ENCODE measurements around the gene TUBB2A.

The TUBB2A gene

DNA sequence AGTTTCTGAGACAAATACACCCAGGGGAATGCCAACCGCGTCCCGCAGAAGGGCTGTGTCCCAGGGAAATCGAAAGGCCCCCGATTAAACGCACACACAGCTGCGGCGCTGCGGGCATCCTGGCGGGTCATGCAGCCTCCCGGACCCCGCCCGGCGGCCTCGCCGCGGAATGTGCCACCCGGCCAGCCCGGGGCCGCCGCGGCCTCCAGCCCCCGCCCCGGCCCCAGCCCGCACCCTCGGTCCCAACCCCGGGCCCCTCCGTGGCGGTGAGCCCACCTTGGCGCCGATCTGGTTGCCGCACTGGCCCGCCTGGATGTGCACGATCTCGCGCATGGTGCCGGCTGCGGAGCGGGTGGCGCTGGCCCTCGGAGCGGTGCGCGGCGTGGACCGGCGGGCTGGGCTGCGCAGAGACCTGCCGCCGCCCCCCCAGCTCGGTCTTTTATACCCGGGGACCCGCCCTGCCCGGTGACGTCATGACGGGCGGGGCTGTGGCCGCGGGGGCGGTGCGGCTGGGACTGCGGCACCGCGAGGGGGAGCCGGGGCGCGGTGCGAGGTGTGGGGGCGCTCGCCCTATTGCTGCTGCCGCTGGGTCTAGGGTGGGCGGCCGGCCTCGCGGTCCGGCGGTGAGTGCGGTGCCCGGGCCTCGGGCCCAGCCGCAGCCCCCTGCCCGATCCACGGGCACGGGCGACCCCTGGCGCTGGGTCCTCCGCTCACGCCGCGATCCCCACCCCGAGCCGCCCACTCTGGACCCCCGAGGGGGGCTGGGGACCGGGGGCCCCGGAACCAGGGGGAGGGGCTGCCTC lies at the start of gene TUBB2A:
Gene TUBB2A (minus strand): TSS at position 414 of the 803 bp plus-strand sequence. CDS start 81 bp downstream, at position 333.
- CTCF ChIA-PET = interaction anchor here (0.6 to 2.6 kb wide), 24 partner anchors 8 to 205 kb away, joined by 3 to 23 read pairs (median 4); partner anchors contain the start of gene PSMG4
- DNase-seq (ENCODE audit: extremely low spot score) = peak; percentile 97

DNA sequence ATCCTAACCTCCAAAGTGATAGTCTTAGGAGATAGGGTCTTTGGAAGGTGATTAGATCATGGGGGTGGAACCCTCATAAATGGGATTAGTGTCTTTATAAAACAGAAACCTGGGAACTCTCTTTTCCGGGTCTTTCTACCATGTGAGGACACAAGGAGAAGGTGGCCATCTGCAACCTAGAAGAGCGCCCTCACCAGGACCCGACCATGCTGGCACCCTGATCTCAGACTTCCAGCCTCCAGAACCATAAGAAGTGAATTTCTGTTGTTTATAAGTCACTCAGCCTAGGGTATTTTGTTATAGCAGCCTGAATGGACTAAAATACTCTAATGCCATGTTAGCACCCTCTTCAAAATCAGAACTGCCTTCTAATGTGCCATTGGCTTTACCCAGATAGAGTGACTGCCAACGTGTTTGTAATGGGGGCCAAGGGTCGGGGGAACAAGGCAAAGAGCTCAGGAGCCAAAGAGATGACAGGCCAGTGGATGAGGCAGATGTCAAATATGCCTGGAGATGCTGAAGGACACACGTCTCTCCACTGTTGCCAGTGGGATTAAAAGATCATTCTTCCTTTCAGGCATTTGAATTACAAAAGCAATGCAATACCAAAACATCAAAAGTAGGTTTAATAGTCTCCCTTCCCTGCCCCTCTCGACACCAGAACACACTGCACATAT lies 49.1 kb upstream of the TUBB2A start:
- TF ChIP-seq, protein P1, sequence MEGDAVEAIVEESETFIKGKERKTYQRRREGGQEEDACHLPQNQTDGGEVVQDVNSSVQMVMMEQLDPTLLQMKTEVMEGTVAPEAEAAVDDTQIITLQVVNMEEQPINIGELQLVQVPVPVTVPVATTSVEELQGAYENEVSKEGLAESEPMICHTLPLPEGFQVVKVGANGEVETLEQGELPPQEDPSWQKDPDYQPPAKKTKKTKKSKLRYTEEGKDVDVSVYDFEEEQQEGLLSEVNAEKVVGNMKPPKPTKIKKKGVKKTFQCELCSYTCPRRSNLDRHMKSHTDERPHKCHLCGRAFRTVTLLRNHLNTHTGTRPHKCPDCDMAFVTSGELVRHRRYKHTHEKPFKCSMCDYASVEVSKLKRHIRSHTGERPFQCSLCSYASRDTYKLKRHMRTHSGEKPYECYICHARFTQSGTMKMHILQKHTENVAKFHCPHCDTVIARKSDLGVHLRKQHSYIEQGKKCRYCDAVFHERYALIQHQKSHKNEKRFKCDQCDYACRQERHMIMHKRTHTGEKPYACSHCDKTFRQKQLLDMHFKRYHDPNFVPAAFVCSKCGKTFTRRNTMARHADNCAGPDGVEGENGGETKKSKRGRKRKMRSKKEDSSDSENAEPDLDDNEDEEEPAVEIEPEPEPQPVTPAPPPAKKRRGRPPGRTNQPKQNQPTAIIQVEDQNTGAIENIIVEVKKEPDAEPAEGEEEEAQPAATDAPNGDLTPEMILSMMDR (IDR thresholded peaks at IDR 0.05; ENCODE audit: control extremely low read depth, extremely low read depth, low read depth, missing control alignments) = no peak
- ChIA-PET POLR2A (interaction anchor here (1.0 kb wide), 1 partner anchor 143 kb away, joined by 3 read pairs; no protein-coding TSS in a partner anchor), CTCF (interaction anchor here (1.8 to 3.4 kb wide), 2 partner anchors 10 to 41 kb away, joined by 5 to 10 read pairs; no protein-coding TSS in a partner anchor)
- DNase-seq (ENCODE audit: extremely low spot score) = no peak

More for the DNA sequence above, at the start of gene TUBB2A:
- POLR2A ChIA-PET = interaction anchor here (0.6 to 1.3 kb wide), 3 partner anchors 15 to 32 kb away, joined by 3 read pairs; no protein-coding TSS in a partner anchor
- TF ChIP-seq, protein P1 (IDR thresholded peaks at IDR 0.05; ENCODE audit: control extremely low read depth, extremely low read depth, low read depth, missing control alignments) = peak; percentile 60

DNA sequence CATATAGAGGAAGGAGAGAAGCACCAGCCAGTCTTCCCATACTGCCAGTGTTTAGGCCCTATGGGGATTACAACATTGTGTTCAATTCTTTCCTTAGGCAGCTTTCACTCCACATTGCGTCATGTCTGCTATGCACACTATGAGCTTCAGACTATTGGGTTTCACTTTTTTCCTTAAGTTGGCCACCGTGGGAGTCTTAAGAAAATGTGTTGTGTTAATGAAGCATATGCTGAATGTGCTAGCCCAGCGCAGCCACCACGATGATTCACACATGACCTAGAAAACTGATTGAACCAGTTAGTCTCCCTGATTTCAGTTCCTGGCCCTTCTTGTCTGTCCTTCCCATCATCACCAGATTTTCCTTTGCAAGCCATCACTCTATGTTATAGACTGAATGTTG lies 48.6 kb upstream of the TUBB2A start:
- CTCF ChIA-PET = interaction anchor here (1.8 kb wide), 1 partner anchor 10 kb away, joined by 5 read pairs; no protein-coding TSS in a partner anchor

DNA sequence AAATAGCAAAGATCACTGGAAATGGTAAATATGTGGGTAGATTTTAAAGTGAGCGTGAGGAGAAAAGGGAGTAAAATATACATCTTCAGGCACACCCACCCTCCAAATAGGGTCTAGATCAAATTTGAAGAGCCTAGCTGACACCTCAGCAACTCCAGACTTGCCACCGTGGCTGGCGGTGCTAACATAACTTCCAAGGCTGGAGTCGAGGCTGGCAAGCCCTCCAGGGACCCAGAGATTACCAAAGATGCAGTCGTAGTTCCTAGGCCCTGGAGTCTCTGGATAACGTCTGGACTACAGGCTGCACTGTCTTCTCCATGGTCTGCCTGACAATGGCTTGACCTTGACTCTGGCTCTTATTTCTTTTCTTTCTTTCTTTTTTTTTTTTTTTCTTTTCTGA lies 47.6 kb upstream of the TUBB2A start:
- ChIA-PET CTCF (no interaction called here), POLR2A (no interaction called here)
- no peak for DNase-seq (ENCODE audit: extremely low spot score)
- TF ChIP-seq, protein P1 (IDR thresholded peaks at IDR 0.05; ENCODE audit: control extremely low read depth, extremely low read depth, low read depth, missing control alignments) = no peak

More for the DNA sequence above, 48.6 kb upstream of the TUBB2A start:
- POLR2A ChIA-PET = interaction anchor here (1.0 kb wide), 1 partner anchor 142 kb away, joined by 3 read pairs; no protein-coding TSS in a partner anchor
- TF ChIP-seq, protein P1 (IDR thresholded peaks at IDR 0.05; ENCODE audit: control extremely low read depth, extremely low read depth, low read depth, missing control alignments) = no peak
- DNase-seq (ENCODE audit: extremely low spot score) = no peak

DNA sequence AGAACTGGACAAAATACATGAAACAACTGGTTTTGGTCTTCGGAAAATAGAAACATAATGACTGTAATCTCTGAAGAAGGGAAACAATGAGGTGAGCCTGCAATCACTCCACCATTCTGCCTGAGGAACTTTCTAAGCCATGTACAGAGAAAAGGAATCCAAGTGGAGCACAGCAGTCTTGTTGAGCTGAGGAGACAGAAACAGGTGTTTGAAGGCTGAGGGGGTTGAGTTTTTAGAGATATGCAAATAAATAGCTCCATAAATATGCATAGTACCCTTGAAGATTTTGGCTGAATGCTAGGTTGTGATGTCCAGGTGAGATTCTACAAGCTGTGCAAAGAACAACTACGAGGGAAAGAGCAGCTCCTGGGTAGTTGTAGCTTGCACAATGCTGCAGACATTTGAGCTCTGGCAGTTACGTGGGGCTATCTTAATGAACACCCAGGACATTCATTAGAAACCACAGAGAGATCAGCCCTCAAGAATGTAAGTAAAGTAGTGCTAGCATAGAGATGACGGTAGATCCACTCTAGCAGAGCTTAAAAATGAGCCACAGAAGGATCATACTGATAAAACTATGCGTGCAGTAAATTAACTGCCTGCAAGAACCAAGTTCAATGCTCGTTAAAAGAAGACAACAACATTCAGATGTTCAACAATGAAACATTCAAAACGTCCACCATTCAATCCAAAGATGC lies 45.8 kb upstream of the TUBB2A start:
- TF ChIP-seq, protein P1 (IDR thresholded peaks at IDR 0.05; ENCODE audit: control extremely low read depth, extremely low read depth, low read depth, missing control alignments) = no peak
- DNase-seq (ENCODE audit: extremely low spot score) = no peak
- ChIA-PET POLR2A (interaction anchor here (0.6 kb wide), 1 partner anchor 149 kb away, joined by 13 read pairs; no protein-coding TSS in a partner anchor), CTCF (interaction anchor here (1.4 kb wide), 2 partner anchors 17 to 48 kb away, joined by 3 to 8 read pairs; no protein-coding TSS in a partner anchor)
